Measurements from ENCODE around the gene EIF3L. TPM values are rescaled to one million over a fixed set of nuclear protein-coding genes. Genes with fewer than 3 reads are reported as not detected.

Gene EIF3L
- total and polyA plus RNA-seq, 2 of the 8 experiments (the other 6 are each of a cell fraction or from before 2014, with no cell fraction given) = 639 to 886 TPM

GRCh38 chr22:37896181-37896592 lies 47.0 kb downstream of the EIF3L start:
- Histone ChIP-seq H3K23ac (ENCODE audit: insufficient read length) (no peak overlapping the region), H3K4me2 (ENCODE audit: insufficient read depth in 1 of 2, low read depth in 2 of 2, low read length in 2 of 2) (no peak overlapping the region), H3K18ac (ENCODE audit: extremely low read depth, low read length) (no peak overlapping the region; the same call in 1 of the 2 replicates), H3K23me2 (ENCODE audit: low read depth, low read length) (no peaks in the 10 kb centered on the region), H3K4me1 (replicated peaks in 1 of 4; ENCODE audit: control insufficient read depth in 3 of 4, insufficient read depth in 4 of 4, low read length in 3 of 4) (peaks cover 16 to 24% (median 20%) of the 10 kb centered on the region in 4 experiments), H4K5ac (ENCODE audit: insufficient read length, low read depth, low read length) (no peak overlapping the region), H3K4ac (replicated peaks; ENCODE audit: insufficient read length, low read depth, low read length) (no peak overlapping the region), H3K9ac (replicated peaks in 1 of 4; ENCODE audit: extremely low read depth in 1 of 4, low read depth in 3 of 4, low read length in 3 of 4) (peak overlapping the region in 1 of 4 experiments; percentile 4; a peak in 1 of 7 replicates), H2BK5ac (ENCODE audit: low read depth, low read length) (peak overlapping the region; percentile 71; the same call in 1 of the 2 replicates), H3K9me3 (ENCODE audit: insufficient read depth in 2 of 2, low read depth in 1 of 2, low read length in 1 of 2) (no peaks in the 10 kb centered on the region), H3K14ac (ENCODE audit: insufficient read length) (no peak overlapping the region), H3K27ac (ENCODE audit: low read depth, low read length) (no peak overlapping the region), H2AFZ (ENCODE audit: low read length) (no peak overlapping the region), H3K56ac (replicated peaks; ENCODE audit: insufficient read length, low read depth, low read length) (no peak overlapping the region), H2BK20ac (ENCODE audit: low read length) (peak overlapping the region; percentile 23; the same call in 1 of the 2 replicates), H2BK15ac (ENCODE audit: low read length) (no peak overlapping the region), H3K79me1 (ENCODE audit: low read depth, low read length) (no peaks in the 10 kb centered on the region; the same call in 1 of the 2 replicates), H3K27me3 (replicated peaks in 1 of 4; ENCODE audit: control insufficient read depth in 3 of 4, extremely low read depth in 1 of 4, insufficient read depth in 3 of 4, low read length in 3 of 4) (no peaks in the 10 kb centered on the region), H3K4me3 (ENCODE audit: extremely low read depth in 1 of 4, insufficient read depth in 2 of 4, low read depth in 3 of 4, low read length in 4 of 4) (no peak overlapping the region), H2BK120ac (replicated peaks; ENCODE audit: low read depth, low read length) (no peak overlapping the region), H2BK12ac (ENCODE audit: low read depth, low read length) (peak overlapping the region; percentile 27), H3K36me3 (ENCODE audit: control insufficient read depth in 2 of 4, insufficient read depth in 4 of 4, low read length in 3 of 4) (peaks cover 0 to 5% (median 0%) of the 10 kb centered on the region in 4 experiments; a peak in 3 of 8 replicates), H4K8ac (ENCODE audit: extremely low read depth, insufficient read depth, low read length) (no peak overlapping the region), H4K91ac (replicated peaks; ENCODE audit: insufficient read length, low read length) (peak overlapping the region; percentile 25), H4K20me1 (replicated peaks in 1 of 2; ENCODE audit: control insufficient read depth in 1 of 2, insufficient read depth in 2 of 2, low read length in 2 of 2) (no peaks in the 10 kb centered on the region), H3K79me2 (ENCODE audit: control insufficient read depth in 1 of 2, insufficient read depth in 2 of 2, low read length in 2 of 2) (no peaks in the 10 kb centered on the region), H2AK5ac (ENCODE audit: low read depth, low read length) (no peak overlapping the region)
- FAIRE-seq (no peak), DNase-seq (ENCODE audit: low read depth in 1 of 2, low spot score in 2 of 2) (no peak)
- POLR2A ChIA-PET (ENCODE audit: partially characterized antibody) = interaction anchor here (1.0 to 9.8 kb wide), 14 partner anchors 8 to 91 kb away, joined by 3 to 150 read pairs (median 5); partner anchors contain the start of genes GALR3 and MICALL1
- WGBS, 2 experiments (ENCODE audit: extremely low coverage in 1 of 2, insufficient coverage in 1 of 2, insufficient read length in 1 of 2, insufficient replicate concordance in 2 of 2, low coverage in 1 of 2, low lambda C conversion rate in 2 of 2, missing lambda C conversion rate in 1 of 2) = 86% methylated on average over 5 of the region's 5 CpGs; no CpG with 5 or more reads in 1 of the 2 experiments
- TF ChIP-seq JUND (IDR thresholded peaks at IDR 0.05; ENCODE audit: low read length) = no peak
- TF ChIP-seq FOSL1 (IDR thresholded peaks at IDR 0.05; ENCODE audit: insufficient read depth, low read depth, low read length) = no peak
- TF ChIP-seq RNF2 (IDR thresholded peaks at IDR 0.05; ENCODE audit: borderline replicate concordance, low read depth, low read length, missing control alignments, poor library complexity, severe bottlenecking) = no peak
- TF ChIP-seq MAFK (IDR thresholded peaks at IDR 0.05; ENCODE audit: low read depth, low read length) = no peak
- CTCF ChIA-PET (ENCODE audit: partially characterized antibody) = interaction anchor here (0.7 to 15.4 kb wide), 10 partner anchors 9 to 82 kb away, joined by 3 to 158 read pairs (median 8); partner anchors contain the start of gene MICALL1
